T-helper 2 cell treated with Interferon-gamma antibody and Interleukin-4, amounts not matched to agents 5 μg/mL and 100 μg/mL, for 36 hours (primary cell): ENCODE data around the gene CRB3.
"Not testable (repeated sequence)": the region's sequence is repeated elsewhere in the genome, so short reads cannot be mapped to it uniquely, and the experiment has no call there.

Source experiments
- DNase-seq: peaks from one replicate; pipeline ENCODE4 v3.0.0; 2021; ENCODE audit warnings: low spot score
- H3K27ac Mint-ChIP-seq: one replicate; pipeline ENCODE4 v1.8.0; 2021; ENCODE audit warnings: mild to moderate bottlenecking, mixed read lengths
- H3K27me3 Mint-ChIP-seq: one replicate; pipeline ENCODE4 v1.8.0; 2021; ENCODE audit warnings: low read depth, mixed read lengths
- H3K36me3 Mint-ChIP-seq: one replicate; pipeline ENCODE4 v1.8.0; 2021; ENCODE audit warnings: low read depth, mixed read lengths
- H3K4me1 Mint-ChIP-seq: one replicate; pipeline ENCODE4 v1.8.0; 2021; ENCODE audit warnings: low read depth, mixed read lengths
- H3K4me3 Mint-ChIP-seq: one replicate; pipeline ENCODE4 v1.8.0; 2022; ENCODE audit warnings: mild to moderate bottlenecking, moderate library complexity, mixed read lengths
- H3K9me3 Mint-ChIP-seq: one replicate; pipeline ENCODE4 v1.8.0; 2021; ENCODE audit warnings: mixed read lengths

Gene CRB3

DNA sequence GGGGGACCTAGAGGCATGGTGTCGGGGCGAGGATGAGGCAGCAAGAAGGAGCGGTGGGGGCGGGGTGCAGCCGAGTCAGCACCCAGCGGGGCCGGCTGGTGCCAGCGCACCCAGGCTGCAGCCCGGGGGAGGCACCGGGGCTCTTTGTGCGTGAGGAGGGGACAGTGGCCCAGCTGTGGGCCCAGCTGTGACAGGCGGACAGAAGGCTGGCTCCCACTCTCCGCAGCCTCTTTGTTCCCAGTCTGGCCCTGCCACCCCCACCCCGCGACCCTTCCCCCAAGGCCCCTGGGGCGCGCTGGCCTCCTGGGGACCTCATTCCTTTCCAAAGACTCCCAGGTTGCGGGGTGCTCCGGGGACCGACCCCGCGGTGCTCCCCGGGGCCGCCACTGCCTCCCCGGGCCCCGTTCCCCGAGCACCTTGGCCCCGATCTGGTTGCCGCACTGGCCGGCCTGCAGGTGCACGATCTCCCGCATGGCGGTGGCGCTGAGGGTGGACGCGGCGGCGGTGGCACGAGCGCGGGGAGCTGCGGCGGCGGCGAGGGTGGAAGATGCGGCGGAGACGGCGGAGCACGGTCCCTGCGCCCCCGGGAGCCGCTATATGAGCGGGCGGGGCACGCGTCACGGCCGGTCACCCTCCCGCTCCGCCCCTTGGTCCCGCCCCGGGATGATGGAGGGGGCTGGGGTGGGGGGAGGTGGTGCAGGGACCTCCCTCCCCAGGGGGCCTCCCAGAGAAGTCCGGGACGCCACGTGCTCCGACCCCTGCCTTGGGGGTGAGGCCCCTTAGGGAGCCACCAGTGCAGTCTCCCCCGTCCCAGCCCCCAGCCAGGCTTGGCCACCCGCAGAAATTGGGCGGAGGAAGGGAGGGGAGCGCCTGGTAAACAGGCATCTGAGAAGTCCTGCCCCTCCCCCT is 37.9 kb downstream of the CRB3 start, which contains the start of gene TUBB4A:
Gene TUBB4A (minus strand): TSS at position 570 of the 909 bp plus-strand sequence. CDS start 97 bp downstream, at position 473.
- DNase-seq: peak; percentile 57

GRCh38 chr19:6503407-6504201 is 39.5 kb downstream of the CRB3 start:
- H3K4me3 Mint-ChIP-seq: peak overlapping the region; percentile 77
- H3K9me3 Mint-ChIP-seq: no peaks in the 10 kb centered on the region
- no peak for DNase-seq
- H3K27me3 Mint-ChIP-seq: peaks cover 6% of the 10 kb centered on the region
- no peak overlapping the region for H3K27ac Mint-ChIP-seq
- H3K36me3 Mint-ChIP-seq: peaks cover 1% of the 10 kb centered on the region
- H3K4me1 Mint-ChIP-seq: peaks cover 16% of the 10 kb centered on the region

More for the DNA sequence above, 37.9 kb downstream of the CRB3 start, which contains the start of gene TUBB4A:
- Mint-ChIP-seq H3K27me3 (peaks cover 6% of the 10 kb centered on the region), H3K4me1 (peaks cover 17% of the 10 kb centered on the region), H3K9me3 (no peaks in the 10 kb centered on the region), H3K36me3 (peaks cover 1% of the 10 kb centered on the region), H3K27ac (peak within 1 kb of the TSS; percentile 26), H3K4me3 (peak within 1 kb of the TSS; percentile 87)

- DNase-seq, H3K4me3 Mint-ChIP-seq, H3K27me3 Mint-ChIP-seq, H3K27ac Mint-ChIP-seq, H3K36me3 Mint-ChIP-seq, H3K4me1 Mint-ChIP-seq, H3K9me3 Mint-ChIP-seq: not testable (repeated sequence)
These were observed 44.1 kb downstream of the CRB3 start for GRCh38 chr19:6508028-6508771.

- Mint-ChIP-seq H3K9me3 (no peaks in the 10 kb centered on the region), H3K4me3 (no peak overlapping the region), H3K36me3 (no peaks in the 10 kb centered on the region), H3K27me3 (no peaks in the 10 kb centered on the region), H3K4me1 (peaks cover 6% of the 10 kb centered on the region), H3K27ac (no peak overlapping the region)
- DNase-seq: no peak
These were observed 45.3 kb downstream of the CRB3 start for GRCh38 chr19:6509118-6509971.

- Mint-ChIP-seq H3K27ac (no peak overlapping the region), H3K4me1 (peaks cover 3% of the 10 kb centered on the region), H3K27me3 (no peaks in the 10 kb centered on the region), H3K36me3 (no peaks in the 10 kb centered on the region), H3K9me3 (no peaks in the 10 kb centered on the region), H3K4me3 (no peak overlapping the region)
- DNase-seq: no peak
These were observed 46.5 kb downstream of the CRB3 start for GRCh38 chr19:6510618-6511017.

DNA sequence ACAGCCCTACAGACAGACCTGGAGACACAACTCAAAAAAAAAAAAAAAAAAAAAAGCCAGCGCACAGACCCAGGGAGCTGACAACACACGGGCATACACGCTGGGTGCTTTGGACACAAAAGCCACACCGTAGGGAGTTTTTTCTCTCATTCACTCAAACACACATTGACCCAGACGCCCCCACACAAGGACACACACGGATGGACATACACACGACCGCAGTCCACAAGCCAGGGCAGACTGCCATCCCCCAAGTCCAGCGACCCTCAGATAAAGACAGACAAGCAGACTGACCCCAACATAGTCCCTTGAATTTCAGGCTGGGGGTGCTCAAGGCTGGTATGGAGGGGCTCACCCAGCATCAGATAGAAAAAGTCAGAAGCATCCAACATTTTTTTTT is 50.0 kb downstream of the CRB3 start:
- Mint-ChIP-seq H3K27ac (no peak overlapping the region), H3K4me1 (peaks cover 24% of the 10 kb centered on the region), H3K36me3 (no peaks in the 10 kb centered on the region), H3K27me3 (no peaks in the 10 kb centered on the region), H3K9me3 (no peaks in the 10 kb centered on the region), H3K4me3 (no peak overlapping the region)
- no peak for DNase-seq

DNA sequence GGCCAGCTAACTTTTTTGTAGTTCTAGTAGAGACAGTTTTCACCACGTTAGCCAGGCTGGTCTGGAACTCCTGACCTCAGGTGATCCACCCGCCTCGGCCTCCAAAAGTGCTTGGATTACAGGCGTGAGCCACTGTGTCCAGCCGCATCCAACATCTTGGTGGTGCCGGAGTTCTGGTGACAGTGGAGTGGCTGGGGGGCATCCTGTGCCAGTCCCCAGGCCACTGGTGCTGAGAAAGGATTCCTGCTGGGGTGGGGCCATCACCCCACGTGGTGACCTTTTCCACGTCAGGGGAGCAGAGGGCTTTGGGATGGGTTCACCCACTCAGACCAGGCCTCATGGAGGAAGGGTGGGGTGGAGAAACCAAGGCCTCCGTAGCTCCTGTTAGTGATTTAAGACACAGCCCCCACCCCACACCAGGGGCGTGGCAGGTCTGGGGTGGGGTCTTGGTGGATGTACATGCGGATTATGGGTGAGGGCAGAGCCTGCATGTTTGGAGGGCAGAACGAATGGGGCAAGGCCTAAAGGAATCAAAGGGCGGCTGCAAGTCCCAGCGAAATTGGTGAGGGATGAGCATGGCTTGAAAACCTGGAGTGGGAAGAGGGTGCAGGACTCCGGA is 51.0 kb downstream of the CRB3 start:
- no peaks in the 10 kb centered on the region for H3K9me3 Mint-ChIP-seq
- H3K4me1 Mint-ChIP-seq: peaks cover 28% of the 10 kb centered on the region
- no peaks in the 10 kb centered on the region for H3K27me3 Mint-ChIP-seq
- DNase-seq: no peak
- no peaks in the 10 kb centered on the region for H3K36me3 Mint-ChIP-seq
- peak overlapping the region; percentile 54 for H3K4me3 Mint-ChIP-seq
- H3K27ac Mint-ChIP-seq: no peak overlapping the region

DNA sequence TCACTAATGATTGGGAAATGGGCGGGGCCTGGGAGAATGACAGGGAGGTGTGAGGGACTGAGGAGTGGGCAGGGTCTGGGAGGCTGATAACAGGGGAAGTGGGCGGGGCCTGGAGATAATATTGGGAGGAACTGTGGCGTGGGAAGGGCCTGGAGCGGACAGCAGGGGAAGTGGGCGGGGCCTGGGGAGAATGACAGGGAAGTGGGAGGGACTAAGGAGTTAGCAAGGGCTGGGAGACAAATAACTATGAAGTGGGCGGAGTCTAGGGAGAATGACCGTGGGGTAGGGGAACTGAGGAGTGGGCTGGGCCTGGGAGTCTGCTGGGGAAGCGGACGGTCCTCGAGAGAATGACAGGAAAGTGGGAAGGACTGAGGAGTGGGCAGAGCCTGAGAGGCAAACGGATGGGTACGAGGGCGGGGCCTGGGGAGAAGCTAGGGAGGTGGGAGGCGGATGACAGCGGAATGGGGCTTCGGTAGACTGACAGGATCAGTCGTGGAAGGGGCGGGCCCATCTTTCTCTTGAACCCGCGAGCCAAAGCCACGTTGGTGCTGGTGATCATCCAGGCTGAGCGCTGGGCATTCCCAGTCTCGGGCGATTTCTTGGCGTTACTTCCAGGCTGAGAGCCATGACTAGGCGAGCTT is 52.1 kb downstream of the CRB3 start:
- DNase-seq: peak; percentile 77
- peaks cover 30% of the 10 kb centered on the region for H3K4me1 Mint-ChIP-seq
- H3K27me3 Mint-ChIP-seq: no peaks in the 10 kb centered on the region
- H3K27ac Mint-ChIP-seq: peak overlapping the region; percentile 91
- peak overlapping the region; percentile 95 for H3K4me3 Mint-ChIP-seq
- H3K36me3 Mint-ChIP-seq: no peaks in the 10 kb centered on the region
- H3K9me3 Mint-ChIP-seq: no peaks in the 10 kb centered on the region
